ENCODE measurements around the gene MEGF8.

- TF ChIP-seq POLR2A (IDR thresholded peaks at IDR 0.05), result no peak
- TF ChIP-seq CTCF (IDR thresholded peaks at IDR 0.05), result no peak
Observed at GRCh38 chr19:42312370-42312769, 13.1 kb upstream of the MEGF8 start.

Data from esophagus squamous epithelium (tissue), 4 donors.